Ishikawa (cell line): Measurements from ENCODE around the gene TST.

Experiments used
- CEBPB ChIP-seq: IDR thresholded peaks from 2 replicates; pipeline ENCODE4 v1.6.1; 2012
- CREB1 ChIP-seq: IDR thresholded peaks from 2 replicates; pipeline ENCODE4 v1.6.1; 2012; ENCODE audit warnings: low read depth
- EGR1 ChIP-seq: IDR thresholded peaks from 2 replicates; pipeline ENCODE4 v1.6.1; 2012
- EP300 ChIP-seq: IDR thresholded peaks from 2 replicates; pipeline ENCODE4 v1.6.1; 2012; ENCODE audit warnings: borderline replicate concordance
- FOXM1 ChIP-seq: IDR thresholded peaks from 2 replicates; pipeline ENCODE4 v1.6.1; 2012; ENCODE audit warnings: low read depth, borderline replicate concordance
- NFIC ChIP-seq: IDR thresholded peaks from 2 replicates; pipeline ENCODE4 v1.6.1; 2012
- RAD21 ChIP-seq: IDR thresholded peaks from 2 replicates; pipeline ENCODE4 v1.6.1; 2012; ENCODE audit warnings: low read depth
- TAF1 ChIP-seq: IDR thresholded peaks from 2 replicates; pipeline ENCODE4 v1.6.1; 2012; ENCODE audit warnings: low read depth, mild to moderate bottlenecking
- TCF12 ChIP-seq: IDR thresholded peaks from 2 replicates; pipeline ENCODE4 v1.6.1; 2012; ENCODE audit warnings: low read depth
- TEAD4 ChIP-seq: IDR thresholded peaks from 2 replicates; pipeline ENCODE4 v1.6.1; 2012
- YY1 ChIP-seq: IDR thresholded peaks from 2 replicates; pipeline ENCODE4 v1.6.1; 2012; ENCODE audit warnings: low read depth
- ZBTB7A ChIP-seq: IDR thresholded peaks from 2 replicates; pipeline ENCODE4 v1.6.1; 2012; ENCODE audit warnings: low read depth
- TF ChIP-seq, protein P1 (sequence below): IDR thresholded peaks from 2 replicates; pipeline ENCODE4 v1.6.1; 2012

DNA sequence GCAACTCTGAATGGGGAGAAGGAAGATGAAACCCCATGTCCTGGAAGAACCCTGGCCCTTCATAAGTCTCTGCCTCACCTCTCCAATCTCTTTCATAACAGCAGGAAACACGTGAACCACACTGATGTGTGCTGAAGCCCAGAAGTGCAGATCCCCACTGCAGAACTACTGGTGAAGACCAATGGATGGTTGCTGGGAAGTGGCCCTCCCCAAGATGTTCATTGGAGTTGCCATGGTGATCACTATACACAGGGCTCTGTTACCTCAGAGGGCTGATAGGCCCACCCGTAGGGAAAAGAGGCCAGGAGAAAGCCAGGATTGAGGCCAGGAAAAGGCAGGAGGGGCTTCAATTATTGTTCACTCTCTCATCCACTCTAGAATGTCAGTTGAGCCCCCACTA, 11.6 kb downstream of the TST start:
- no peak for TF ChIP-seq NFIC
- TF ChIP-seq YY1, result no peak
- no peak for TF ChIP-seq CEBPB
- no peak for TF ChIP-seq RAD21
- TF ChIP-seq TAF1, result no peak
- TF ChIP-seq TEAD4, result no peak
- TF ChIP-seq EP300, result no peak
- no peak for TF ChIP-seq EGR1
- TF ChIP-seq, protein P1, sequence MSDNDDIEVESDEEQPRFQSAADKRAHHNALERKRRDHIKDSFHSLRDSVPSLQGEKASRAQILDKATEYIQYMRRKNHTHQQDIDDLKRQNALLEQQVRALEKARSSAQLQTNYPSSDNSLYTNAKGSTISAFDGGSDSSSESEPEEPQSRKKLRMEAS, result no peak
- no peak for TF ChIP-seq ZBTB7A
- TF ChIP-seq FOXM1, result no peak
- TF ChIP-seq CREB1, result no peak
- no peak for TF ChIP-seq TCF12
